Measurements from ENCODE around the gene TRABD2A. TPM values are rescaled to one million over a fixed set of nuclear protein-coding genes. Genes with fewer than 3 reads are reported as not detected.

TRABD2A gene
- total RNA-seq, 1 experiment from 2014 or later, result 1.7 TPM

DNA sequence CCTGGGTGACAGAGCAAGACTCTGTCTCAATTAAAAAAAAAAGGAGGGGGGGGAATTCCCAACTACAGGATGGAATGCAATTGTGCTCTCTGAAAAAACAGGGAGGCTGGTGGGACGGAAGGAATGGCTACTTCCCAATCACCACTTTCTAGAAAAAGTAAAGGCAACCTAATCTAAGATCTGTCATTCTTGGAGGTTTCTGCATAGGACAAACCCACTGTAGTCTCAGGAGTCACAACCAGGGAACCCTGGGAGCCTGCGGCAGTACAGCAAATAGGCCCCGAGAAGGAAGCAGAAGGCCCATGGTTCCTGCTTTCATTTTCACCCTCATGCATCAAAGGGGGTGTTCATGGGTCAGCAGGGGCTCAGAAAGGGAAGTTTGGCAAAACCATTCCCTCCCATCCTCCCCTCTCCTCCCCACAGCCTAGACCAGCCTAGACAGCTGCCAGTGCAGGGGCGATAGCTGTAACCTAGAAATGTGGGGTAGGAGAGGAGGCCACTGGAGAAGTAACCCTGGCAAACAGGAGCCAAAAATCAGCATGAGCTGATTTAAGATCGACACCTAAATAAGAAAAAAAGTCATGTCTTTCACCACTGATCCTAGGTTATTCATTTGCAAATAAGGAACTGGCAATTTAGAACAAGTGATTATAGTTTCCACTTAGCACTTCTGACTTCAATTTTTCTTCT lies 48.0 kb downstream of the TRABD2A start:
- no peak overlapping the region for H3K27ac ChIP-seq (ENCODE audit: insufficient read length, low read depth, low read length)
- no peak overlapping the region for H4K5ac ChIP-seq (ENCODE audit: insufficient read length, low read depth, low read length)
- no peak overlapping the region for H3K56ac ChIP-seq (ENCODE audit: insufficient read length, low read depth, low read length)
- H3K27ac Mint-ChIP-seq, result no peak overlapping the region; a peak in 1 of 7 replicates
- no peaks in the 10 kb centered on the region for H3K79me1 ChIP-seq (ENCODE audit: insufficient read depth, low read depth, low read length, poor library complexity, severe bottlenecking)
- no peak overlapping the region for H3K23ac ChIP-seq (ENCODE audit: insufficient read length, low read depth, low read length)
- peaks cover 15% of the 10 kb centered on the region in 2 experiments for H3K9me3 Mint-ChIP-seq
- no peak for DNase-seq
- no peaks in the 10 kb centered on the region for H3K9me3 ChIP-seq (ENCODE audit: control insufficient read depth, low read depth, low read length)
- no CpG with 5 or more reads among the region's 5 CpGs for WGBS (ENCODE audit: extremely low coverage, insufficient read length, low lambda C conversion rate)
- H2AK5ac ChIP-seq (ENCODE audit: insufficient read length, low read length), result no peak overlapping the region
- H2BK120ac ChIP-seq (ENCODE audit: low read depth, low read length, poor library complexity, severe bottlenecking), result no peak overlapping the region
- H4K8ac ChIP-seq (replicated peaks; ENCODE audit: insufficient read length, low read depth, low read length), result no peak overlapping the region
- no peak overlapping the region for H3K4ac ChIP-seq (ENCODE audit: low read depth, low read length)
- no peak overlapping the region for H4K91ac ChIP-seq (ENCODE audit: insufficient read length, low read depth, low read length)
- peaks cover 10 to 16% of the 10 kb centered on the region in 2 experiments for H3K4me1 Mint-ChIP-seq
- no peak overlapping the region for H3K4me2 ChIP-seq (ENCODE audit: insufficient read depth, insufficient read length, low read length)
- H3K79me2 ChIP-seq (ENCODE audit: insufficient read depth, low read length), result no peaks in the 10 kb centered on the region
- no peak overlapping the region for H3T11ph ChIP-seq (ENCODE audit: low read length)
- peaks cover 6 to 15% (median 8%) of the 10 kb centered on the region in 3 experiments for H3K36me3 Mint-ChIP-seq (ENCODE audit: insufficient read depth in 1 of 3, low read depth in 3 of 3)
- H2BK15ac ChIP-seq (ENCODE audit: low read depth, low read length), result no peak overlapping the region
- H3K27me3 ChIP-seq (ENCODE audit: insufficient read depth, low read length), result no peaks in the 10 kb centered on the region
- H3K9ac ChIP-seq (ENCODE audit: extremely low read depth, insufficient read length, low read length), result no peak overlapping the region
- H2BK5ac ChIP-seq (ENCODE audit: insufficient read length, low read length), result no peak overlapping the region
- no peak overlapping the region for H2BK12ac ChIP-seq (ENCODE audit: insufficient read length, low read depth, low read length)
- H3K18ac ChIP-seq (ENCODE audit: insufficient read length, low read depth, low read length), result no peak overlapping the region
- H2BK20ac ChIP-seq (ENCODE audit: low read depth, low read length, poor library complexity, severe bottlenecking), result no peak overlapping the region
- peaks cover 24% of the 10 kb centered on the region for H3K27me3 Mint-ChIP-seq (ENCODE audit: low read depth)
- no peaks in the 10 kb centered on the region for H3K23me2 ChIP-seq (ENCODE audit: insufficient read length, low read depth, low read length, poor library complexity, severe bottlenecking)
- no peak overlapping the region for H3K4me3 Mint-ChIP-seq
- TF ChIP-seq, protein P1, sequence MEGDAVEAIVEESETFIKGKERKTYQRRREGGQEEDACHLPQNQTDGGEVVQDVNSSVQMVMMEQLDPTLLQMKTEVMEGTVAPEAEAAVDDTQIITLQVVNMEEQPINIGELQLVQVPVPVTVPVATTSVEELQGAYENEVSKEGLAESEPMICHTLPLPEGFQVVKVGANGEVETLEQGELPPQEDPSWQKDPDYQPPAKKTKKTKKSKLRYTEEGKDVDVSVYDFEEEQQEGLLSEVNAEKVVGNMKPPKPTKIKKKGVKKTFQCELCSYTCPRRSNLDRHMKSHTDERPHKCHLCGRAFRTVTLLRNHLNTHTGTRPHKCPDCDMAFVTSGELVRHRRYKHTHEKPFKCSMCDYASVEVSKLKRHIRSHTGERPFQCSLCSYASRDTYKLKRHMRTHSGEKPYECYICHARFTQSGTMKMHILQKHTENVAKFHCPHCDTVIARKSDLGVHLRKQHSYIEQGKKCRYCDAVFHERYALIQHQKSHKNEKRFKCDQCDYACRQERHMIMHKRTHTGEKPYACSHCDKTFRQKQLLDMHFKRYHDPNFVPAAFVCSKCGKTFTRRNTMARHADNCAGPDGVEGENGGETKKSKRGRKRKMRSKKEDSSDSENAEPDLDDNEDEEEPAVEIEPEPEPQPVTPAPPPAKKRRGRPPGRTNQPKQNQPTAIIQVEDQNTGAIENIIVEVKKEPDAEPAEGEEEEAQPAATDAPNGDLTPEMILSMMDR (conservative IDR thresholded peaks at IDR 0.05), result no peak
- no peaks in the 10 kb centered on the region for H4K20me1 ChIP-seq (ENCODE audit: control insufficient read depth, insufficient read depth, insufficient read length)
- H3K14ac ChIP-seq (ENCODE audit: insufficient read depth, low read length), result no peak overlapping the region
- peaks cover 5% of the 10 kb centered on the region; the same call in 1 of the 2 replicates for H3K4me1 ChIP-seq (ENCODE audit: insufficient read depth, low read length)
- H2AFZ ChIP-seq (ENCODE audit: low read length), result no peak overlapping the region
